HG02571 (cell line): ENCODE data around the gene ACOX3.

Experiments used
- ATAC-seq: cut with Tn5 transposase; IDR thresholded peaks from one replicate; pipeline ENCODE4 v1.9.1; 2021; ENCODE audit warnings: mild to moderate bottlenecking, moderate library complexity; ENCODE audit not compliant: unreplicated experiment

Gene ACOX3

DNA sequence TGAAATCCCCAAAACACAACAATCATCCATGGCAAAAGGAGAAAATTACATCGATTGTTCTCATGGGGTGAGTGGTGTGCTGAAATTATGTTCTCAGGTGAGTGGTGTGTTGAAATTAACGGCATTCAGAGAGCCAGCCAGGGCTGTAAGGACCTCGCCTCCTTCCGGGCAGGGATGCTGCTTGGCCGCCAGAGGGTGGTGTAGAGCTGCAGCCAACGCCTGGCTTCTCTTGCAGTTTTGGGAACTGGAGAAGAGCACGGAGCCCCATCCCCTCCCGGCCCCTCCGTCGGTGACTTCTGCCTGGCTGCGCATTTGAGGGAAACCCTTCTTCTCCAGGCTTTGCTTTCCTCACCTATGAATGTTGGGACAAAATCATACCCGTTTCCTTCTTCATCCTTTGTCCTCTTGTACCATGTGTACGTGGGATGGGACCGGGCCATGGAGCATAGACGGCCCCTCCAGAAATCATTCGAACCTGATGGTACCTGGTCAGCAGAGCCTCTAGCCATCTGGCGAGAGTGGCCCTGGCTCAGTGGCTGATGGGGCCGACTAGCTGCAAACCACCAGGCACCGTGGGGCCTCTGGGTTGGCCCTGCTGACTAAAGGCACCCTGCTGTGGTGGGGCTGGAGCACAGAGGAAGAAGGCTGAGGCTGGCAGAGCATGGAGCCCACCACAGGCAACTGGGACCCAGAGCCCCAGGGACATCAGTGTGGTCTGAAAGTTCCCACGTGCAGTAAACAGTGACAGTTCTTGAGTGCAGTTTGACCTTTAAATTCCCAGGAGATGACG is 28.4 kb upstream of the ACOX3 start:
- ATAC-seq: peak; percentile 70

DNA sequence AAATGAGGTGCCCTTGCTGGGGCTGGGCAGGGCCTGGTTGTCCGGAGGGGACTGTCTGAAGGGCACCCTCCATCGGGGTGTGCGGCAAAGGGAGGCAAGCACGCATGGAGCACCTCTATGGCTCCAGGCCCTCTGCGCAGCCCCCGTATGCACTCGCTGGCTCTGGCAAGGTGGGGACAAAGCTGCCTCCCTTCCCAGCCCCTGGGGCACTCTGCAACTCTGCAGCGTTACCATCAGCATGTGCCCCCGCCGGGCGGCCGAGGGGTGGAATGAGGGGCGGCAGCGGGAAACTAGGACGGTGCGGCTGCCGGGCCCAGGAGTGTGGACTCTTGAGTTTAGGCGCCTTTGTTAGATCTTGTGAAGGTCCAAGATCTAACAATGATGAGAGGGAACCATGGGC is 26.5 kb upstream of the ACOX3 start:
- ATAC-seq: no peak

DNA sequence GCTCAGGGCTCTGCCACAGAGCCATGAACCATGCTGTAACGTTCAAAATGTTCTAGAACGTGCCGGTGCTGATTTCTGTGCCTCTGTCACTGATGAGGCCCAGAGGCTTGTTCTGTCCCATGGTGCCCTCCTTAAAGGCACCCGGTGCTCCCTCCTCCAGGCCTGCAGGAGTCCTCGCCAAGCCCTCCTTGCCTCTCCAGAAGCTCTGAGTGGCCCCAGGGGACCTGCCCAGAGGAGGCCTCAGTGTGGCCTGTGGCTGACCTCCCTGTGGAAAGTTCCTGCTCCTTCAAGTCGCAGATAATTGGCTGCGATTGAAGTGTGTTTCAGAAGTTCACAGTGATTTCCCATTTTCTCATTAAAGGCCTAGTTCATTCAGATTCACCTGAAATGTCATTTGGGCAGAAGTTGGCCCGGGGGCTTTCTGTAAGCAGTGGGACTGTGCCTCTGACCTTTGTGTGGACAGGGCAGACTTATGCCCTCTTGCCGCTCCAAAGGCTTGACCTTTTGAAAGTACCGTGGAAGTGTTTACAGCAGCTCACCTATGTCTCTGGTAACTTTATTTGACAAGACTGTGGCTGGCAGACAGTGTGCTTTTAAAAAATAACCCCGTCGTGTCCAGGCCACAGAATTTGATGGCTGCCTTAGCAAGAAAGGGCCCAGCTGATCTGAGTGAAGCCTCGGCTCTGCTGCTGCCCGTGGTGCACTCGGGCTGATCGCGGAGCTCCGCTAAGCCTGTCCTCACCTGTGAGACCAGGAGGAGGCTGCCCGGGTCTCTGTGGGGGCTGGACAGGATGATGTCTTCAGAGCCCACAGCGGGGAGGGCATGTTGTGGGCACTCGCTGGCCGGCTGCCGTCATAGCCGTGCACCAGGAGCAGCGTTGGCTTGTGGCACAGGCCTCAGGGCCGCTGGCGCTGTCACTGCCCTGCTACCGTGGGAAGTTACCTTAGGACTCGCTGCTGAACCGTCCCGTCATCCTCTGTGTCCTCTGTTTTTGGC is 25.4 kb upstream of the ACOX3 start:
- ATAC-seq: no peak

DNA sequence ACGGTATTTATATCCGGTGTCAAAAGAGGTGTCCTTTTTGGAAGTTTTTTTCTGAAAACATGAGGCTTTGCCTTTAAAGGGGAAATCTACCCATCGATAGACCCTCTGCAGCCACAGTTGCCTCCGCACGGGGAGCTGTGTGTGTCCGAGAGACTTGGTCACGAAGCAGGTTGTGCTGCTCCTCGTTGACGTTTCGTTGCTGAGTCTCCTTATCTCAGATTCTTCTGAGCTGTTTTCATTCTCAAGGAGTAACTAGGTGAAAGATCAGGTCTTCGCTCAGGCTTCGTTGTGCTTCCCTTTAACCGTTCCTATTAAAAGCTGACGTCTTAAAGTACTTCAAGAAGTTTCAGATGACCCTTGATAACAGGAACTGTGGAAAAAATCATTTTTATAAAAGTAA is 23.9 kb upstream of the ACOX3 start:
- ATAC-seq: no peak

DNA sequence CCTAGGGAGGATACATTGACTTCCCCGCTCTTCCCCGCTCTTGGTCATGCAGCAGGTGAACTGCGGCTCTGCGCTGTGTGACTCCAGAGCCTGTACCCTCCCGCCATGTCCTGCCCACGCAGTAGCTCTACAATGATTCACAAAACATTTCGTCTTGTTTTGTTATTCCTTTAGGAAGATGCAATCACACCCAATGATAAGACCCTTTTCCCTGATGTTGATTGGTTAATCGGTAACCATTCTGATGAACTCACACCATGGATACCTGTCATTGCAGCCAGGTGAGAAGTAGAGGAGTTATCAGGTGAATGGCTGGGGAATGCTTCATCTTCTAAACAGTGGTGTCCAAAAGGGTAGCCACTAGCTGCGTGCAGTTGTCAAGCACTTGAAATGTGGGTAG is 23.3 kb upstream of the ACOX3 start:
- no peak for ATAC-seq

DNA sequence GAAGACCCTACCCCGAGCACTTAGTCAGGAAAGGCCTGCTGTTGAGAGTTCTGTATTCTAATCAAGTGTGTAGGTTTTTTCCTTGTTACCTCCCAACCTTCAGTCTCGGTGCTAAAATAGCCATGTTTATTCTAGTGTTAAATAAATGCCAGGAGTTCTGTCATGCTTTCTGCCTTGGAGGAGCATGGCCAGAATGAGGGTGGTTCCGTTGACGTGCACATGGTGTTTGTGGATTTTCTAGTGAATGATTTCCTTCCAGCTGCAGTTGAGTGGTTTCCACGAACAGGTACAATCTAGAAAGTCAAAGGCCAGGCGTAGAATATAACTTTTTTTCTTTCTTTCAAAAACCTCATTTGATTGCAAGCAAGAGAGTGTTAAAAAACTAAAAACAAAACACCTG is 21.1 kb upstream of the ACOX3 start:
- no peak for ATAC-seq

DNA sequence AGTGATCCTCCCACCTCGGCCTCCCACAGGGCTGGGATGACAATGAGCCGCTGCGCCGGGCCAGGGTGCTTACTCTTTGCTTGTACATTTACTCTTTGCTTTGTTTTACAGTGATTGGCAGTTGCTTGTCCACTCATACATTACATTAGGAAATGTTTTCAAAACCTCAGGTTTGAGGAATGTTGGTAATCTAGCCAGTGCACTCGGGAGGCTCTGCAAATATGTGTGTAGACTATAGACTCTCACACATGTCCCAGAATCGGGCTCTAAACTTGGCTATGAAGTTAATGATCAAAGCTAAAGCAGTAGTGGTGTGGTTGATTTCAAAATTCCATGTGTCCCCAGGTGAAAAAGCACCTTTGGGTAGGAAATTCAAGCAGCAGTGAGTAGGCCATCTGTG is 20.6 kb upstream of the ACOX3 start:
- no peak for ATAC-seq

DNA sequence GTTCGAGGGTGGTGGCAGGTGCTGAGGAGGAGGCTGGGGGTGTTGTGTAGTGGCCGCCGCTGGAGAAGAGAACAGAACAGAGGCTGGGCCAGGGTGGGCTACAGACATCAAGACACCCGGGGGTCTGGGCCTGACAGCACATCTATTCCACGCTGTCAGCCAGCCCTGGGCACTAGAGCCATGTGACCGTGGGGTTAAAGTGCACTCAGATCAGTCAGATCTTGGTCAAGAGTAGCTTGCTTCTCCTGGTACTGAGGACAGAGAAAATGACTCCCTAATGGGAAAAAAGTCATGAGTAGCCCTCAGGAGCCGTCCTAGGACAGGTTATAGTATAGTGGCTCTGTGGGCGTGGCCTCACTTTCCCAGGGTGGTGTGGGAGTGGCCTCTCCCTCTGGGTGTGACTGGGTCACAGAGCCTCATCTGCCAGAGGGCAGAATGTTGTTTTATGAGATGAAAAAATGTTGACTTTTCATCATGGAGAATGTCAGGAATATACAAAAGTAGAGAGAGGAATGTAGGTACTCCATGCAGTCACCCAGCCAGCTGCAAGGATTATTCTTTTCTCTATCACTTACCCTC is 19.4 kb upstream of the ACOX3 start:
- no peak for ATAC-seq

DNA sequence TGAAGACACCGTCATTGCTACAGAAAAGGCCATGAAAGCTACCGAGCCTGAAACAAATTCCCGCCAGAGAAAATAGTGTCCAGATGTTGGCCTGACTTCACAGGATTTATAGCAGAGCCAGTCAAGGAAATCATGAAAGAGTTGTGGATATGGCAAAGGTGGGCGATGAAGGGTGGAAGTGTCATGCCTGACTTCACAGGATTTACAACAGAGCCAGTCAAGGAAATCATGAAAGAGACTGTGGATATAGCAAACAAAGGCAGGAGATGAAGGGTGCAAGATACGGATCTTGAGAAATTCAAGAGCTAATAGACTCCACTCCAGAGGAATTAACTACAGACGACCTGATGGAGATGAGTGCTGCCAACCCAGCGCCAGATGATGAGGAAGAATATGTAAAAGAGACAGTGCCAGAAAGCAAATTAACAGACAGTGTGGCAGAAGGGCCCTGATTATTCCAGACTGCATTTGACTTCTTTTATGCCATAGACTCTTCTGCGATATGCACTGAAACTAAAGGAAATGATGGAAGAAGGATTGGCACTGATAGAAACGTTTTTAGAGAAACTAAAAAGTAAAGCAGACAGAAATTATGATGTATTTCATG is 17.2 kb upstream of the ACOX3 start:
- no peak for ATAC-seq

DNA sequence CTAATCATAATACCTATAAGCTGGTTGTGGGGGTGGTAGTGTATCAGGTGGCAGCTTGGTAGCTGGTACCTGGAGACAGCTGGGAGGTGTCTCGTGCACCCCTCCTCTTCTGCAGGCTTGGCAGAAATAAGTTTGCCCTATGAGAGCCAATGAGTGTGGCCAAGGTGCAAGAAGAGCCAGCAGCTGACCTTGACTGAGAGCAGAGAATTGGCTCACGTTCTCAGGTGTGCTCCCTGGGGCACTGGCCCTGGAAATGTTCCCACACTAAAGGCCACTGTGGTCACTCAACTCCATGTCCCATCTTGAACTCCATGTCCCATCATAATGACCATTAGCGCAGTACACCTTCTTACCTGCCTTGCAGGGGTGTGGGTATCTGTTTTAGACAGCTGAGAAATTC is 13.4 kb upstream of the ACOX3 start:
- ATAC-seq: no peak

DNA sequence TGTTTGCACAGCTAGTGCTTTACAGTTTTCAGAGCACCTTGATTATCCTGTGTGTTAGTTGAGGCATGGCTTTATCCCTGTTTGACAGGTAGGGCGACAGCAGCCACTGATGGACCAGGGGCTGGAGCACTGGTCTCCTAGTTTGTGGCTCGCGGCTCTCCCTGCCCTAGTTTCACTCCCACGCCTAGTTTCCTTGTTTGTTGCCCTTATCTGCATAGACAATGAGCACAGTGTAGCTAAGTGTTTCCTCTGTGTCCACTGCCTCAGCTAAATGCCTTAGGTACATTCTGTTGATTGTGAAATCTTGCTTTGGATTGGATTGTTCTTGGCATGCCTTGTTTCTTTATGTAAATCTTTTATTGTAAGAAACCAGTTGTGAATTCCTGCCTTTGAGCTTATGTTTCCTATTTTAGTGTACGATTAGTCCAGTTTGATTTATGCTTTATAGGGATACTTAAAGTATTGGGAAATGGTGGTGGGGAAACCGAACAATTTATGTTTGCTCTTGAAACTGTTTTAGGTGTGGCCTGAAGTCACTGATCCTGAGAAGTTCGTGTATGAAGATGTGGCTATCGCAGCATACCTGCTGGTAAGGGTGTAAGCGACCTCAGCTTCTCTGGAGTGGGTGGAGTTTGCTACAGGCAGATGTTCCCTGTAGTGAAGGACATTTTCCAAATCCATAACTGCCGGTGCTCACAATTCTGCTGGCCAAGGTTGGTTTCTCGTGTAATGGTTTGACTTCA is 11.1 kb upstream of the ACOX3 start:
- ATAC-seq: no peak

DNA sequence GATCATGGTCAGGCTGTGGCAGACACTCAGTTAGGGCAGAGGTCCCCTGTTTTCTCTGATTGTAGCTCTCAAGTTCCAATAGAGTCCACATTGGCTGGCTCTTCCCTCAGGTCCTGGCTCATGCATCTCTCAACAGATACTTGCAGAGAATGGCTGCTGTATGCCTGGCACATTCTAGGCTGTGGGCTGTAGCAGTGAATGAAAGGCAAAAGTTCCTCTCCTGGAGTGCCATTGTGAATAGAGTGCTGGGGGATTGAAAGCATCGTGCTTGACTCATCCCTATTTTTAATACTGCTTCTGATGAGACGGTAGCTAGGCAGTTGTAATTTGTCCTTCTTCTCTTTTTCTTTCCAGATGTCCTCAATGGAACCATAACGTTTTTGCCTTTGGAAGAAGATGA is 5.6 kb upstream of the ACOX3 start:
- no peak for ATAC-seq

DNA sequence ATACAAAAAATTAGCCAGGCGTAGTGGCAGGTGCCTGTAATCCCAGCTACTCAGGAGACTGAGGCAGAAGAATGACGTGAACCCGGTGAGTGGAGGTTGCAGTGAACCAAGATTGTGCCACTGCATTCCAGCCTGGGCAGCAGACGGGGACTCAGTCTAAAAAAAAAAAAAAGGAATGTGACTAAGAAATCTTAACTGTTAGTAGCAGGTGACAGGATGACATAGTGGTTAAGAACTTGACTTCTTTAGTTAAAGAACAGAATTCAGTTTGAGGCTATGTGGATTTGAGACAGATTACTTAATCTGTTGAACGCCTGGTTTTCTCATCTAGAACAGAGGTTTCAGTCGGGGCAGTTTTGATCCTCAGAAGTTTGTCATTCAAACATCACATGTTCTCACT is 3.3 kb upstream of the ACOX3 start:
- ATAC-seq: no peak

DNA sequence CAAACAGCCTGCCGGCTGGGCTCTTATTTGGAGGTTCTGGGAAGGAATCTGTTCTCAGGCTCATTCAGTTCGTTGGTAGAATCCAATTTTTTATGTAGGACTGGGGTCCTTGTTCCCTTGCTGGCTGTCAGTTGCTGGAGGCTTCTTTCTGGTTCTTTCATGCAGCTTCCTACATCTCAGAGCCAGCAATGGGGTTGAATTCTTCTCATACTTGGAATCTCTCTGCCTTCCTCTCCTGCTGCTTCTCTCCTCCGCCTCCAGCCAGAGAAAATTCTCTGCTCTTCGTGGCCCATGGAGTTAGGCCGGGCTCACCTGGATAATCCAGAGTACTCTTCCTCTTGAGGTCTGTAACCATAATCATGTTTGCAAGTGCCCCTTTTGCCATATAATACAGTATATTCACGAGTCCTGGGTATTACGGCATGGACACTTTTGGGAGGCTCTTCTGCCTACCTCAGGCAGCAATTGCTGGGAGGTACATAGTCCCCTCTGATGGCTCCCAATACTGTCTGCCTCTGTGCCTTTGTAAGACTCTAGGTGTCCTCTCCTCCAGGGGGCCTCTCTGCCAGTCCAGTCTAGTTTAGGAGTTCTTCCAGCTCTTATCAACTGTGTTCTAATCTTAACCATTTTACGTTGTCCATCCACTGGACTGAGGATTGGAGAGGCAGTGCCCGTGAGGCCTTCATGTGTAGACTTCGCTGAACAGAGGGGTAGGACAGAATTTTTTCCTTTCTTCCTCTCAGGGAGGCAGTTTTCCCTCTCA is 2.3 kb upstream of the ACOX3 start:
- no peak for ATAC-seq

DNA sequence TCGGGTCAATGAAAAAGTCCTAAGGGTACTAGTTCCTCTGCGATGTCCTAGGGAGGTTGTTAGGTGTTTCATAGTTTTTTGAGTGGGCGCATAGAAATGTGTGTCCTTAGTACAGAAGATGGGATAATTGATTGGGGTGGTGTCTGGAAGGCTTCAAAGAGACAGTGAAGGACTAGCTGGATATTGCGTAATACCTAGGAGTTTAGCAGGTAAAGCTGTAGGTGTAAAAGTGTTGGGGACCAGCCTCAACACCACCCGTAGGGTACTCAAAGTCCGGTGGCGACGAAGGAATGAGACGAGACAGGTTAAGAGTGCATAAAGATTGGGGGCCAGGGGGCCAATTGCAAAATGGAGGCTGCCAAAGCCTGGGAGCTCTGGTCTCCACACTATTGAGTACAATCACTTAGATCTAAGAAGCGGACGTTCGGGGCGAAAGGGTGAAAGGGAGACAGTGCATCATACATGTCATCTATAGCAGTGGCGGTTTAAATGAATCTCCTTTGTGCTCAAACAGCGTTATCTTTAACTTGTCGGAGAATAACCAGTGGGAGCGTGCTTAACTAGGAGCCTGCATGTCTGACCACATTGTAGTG is 1.1 kb upstream of the ACOX3 start:
- no peak for ATAC-seq

DNA sequence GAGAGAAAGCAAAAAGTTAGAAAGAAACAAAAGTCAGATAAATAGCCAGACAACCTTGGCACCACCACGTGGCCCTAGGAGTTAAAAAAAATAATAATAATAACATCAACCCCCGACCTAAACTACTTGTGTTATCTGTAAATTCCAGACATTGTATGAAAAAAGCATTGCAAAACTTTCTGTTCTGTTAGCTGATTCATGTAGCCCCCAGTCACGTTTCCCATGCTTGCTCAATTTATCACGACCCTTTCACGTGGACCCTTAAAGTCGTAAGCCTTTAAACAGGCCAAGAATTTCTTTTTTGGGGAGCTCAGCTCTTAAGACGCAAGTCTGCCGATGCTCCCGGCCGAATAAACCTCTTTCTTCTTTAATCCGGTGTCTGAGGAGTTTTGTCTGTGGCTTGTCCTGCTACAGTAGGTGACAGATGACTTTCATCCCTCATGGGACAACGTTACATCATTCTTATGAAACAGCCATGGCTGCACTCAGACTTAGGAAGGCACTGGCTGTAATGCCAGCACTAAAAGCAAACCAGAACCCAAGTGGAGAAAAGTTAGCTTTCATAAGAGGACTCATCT is 520 bp downstream of the ACOX3 start:
- peak; percentile 10 for ATAC-seq

DNA sequence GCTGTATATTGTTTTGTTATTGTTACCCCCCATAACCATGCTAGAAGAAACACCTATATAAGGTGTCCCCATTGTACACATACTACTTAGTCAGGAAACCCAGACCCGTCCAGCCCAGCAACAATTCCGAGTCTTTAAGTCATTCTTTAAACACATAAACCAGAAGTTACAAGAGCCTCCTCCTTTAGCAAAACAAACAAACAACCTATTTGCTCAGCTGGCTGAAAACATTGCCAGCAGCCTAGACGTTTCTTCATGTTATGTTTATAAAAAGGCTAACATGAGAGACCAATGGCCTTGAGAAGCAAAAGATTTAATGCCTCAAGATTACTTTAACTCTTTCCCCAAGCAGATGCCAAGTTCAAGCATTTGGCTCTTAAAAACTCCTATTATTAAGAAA is 1.4 kb downstream of the ACOX3 start:
- ATAC-seq: no peak

DNA sequence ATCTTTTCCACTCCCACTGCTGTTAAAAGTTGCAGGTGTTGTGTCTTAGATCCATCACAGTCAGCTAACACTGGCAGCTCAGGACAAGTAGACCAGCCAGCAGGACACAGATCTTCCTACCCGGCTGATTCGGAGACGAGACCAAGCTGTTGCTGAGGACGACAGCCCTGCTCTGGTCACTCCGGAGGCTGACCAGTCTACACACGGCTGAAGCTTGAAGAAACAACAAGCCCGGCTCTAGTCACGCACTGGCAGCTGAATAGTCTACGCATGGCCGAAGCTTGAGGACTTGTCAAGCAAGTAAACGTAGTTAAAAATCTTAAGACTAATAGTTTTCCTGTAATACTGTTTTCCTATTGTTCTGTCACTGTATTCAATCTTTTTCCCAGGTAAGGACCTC is 1.8 kb downstream of the ACOX3 start:
- no peak for ATAC-seq

DNA sequence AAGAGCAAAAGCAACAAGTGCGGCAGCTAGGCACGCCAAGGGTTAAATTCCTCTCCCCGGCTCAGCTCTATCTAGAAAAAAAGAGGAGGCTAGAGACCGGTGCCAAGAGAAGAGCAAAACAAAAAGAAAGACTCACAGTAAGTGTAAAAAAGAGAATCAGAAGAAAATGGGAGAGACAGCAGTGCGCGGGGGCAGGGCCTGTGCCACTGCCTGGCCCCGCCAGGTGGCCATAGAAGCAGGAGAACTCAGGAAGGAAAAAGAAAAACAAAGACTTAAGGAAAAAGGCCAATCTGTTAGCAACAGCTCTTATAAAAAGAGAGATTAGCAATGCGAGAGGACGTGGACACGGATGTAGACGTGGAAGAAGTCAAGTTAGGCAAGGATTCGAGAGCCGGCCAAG is 3.2 kb downstream of the ACOX3 start:
- no peak for ATAC-seq
